SW480 (cell line): ENCODE results near the gene RPTOR.

Experiments
- DNase-seq: peaks from one replicate; pipeline ENCODE4 v3.0.0-alpha.2; 2016; ENCODE audit warnings: low spot score

The RPTOR gene

DNA sequence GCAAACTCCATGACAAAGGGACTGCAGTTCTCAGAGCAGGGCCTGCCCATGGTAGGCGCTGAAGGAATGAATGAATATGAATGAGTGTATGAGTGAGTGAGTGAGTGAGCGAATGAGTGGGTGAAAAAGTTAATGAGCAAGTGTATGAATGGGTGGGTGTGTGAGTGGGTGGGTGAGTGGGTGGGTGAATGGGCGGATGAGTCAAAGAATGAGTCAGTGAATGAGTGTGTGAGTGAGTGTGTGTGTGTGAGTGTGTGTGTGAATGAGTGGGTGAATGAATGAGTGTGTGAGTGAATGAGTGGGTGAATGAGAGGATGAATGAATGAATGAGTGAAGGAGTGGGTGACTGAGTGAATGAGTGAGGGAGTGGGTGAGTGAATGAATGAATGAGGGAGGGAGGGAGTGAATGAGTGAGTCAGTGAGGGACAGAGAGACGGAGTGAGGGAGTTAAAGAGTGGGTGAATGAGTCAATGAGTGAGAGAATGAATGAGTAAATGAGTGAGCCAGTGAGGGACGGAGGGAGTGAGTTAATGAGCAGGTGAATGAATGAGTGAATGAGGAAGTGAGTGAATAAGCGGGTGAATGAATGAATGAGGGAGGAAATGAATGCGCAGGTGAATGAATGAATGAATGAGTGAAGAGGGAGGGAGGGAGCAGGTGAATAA is 435.9 kb downstream of the RPTOR start:
- DNase-seq, result no peak

DNA sequence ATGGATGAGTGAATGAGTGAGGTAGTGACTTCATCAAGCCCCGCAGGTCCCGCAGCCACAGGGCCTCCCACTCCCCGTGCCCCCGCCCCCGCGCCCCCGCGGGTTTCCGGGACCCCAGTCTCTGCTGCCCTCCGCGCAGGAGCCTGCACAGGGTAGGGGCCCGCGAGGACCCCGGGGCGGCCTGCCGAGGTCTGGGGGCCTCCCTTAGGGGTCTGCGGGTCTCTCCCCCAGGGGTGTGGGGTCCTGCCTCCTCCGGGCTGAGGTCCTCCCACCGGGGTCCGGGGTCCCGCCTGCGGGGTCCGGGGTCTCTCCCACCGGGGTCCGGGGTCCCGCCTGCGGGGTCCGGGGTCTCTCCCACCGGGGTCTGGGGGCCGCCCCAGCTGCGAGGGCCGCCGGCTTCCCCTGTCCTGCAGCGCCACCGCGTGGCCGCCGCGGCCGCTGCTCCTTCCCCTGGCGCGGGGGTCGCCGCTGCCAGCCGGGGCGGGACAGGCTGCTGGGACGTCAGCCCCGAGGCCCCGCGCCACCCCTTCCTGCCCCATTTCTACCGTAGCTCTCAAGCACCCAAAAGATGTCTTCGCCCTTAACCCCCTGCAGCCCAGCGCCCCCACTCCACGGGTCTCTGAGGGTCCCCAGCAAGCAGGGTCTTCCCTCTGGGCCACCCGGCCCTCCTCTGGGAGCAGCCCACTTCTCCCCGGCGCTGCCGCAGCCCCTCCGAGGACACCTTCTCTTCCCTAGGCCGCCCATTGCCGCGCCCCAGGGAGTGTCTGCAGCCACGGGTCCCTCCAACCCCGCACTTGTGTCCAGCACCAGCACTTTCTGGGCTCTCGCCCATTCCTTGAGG is 436.6 kb downstream of the RPTOR start:
- no peak for DNase-seq

DNA sequence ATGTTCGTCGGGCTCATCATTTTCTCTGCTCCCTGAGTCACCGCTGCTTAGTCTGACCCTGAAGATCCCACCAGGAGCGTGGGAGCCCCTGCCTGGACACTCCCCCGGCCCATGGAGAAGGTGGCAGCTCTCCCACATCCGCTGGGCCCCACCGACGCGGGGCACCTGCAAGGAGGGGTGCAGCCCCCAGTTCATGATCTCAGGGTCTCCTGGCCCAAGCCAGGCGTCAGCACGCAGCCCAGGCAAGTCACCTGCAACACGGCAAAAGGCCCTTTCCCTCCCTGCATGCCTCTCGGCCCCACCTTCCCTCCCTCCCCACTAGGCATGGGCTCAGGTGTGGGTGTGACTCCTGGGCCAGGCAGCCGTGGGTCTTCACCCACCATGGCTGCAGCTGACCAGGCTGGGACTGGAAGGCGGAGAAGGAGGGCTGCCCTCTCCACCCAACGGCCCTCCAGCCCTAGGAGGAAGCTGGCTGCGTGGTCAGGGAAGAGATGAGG is 437.3 kb downstream of the RPTOR start:
- DNase-seq, result no peak

DNA sequence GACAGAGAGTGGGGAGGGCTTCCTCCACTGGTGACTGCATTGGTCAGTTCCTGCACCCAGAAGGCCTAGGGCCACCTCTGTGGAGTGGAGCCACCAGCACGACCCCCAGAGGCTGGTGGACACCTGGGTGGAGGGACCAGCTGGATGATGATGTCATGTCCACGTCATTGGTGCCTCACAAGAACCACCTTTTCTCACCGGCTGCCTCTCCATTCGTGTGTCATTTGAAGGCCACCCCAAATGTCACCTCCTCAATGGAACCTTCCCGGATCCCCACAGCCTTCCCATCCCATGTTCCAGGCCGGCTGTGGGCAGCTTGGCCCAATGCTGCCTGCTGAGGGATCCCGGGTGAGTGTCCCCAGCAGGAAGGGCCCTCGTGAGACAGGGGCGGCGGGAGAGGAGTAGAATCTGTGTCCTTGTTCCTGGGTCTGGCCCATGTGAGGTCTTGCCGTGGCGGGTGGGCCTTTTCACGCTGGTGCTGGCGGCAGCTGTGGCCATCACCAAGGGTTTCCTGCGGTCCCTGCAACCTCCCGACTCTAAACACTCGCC is 437.9 kb downstream of the RPTOR start:
- DNase-seq, result no peak

DNA sequence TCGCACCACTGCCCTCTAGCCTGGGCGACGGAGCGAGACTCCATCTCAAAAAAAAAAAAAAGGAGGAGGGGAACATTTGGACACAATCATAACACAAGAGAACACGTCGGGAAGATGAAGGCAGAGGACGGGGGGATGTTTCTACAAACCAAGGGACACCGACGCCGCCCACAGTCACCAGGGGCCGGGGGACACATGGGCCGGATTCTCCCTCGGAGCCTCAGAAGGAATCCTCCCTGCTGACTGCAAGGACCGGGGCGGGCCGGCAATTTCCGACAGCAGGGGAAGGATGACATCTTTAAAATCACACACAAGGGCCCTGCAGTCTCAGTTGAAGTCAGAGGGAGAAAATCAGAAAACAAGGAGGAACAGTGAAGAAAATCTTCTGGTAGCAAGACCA is 438.9 kb downstream of the RPTOR start:
- DNase-seq, result no peak

DNA sequence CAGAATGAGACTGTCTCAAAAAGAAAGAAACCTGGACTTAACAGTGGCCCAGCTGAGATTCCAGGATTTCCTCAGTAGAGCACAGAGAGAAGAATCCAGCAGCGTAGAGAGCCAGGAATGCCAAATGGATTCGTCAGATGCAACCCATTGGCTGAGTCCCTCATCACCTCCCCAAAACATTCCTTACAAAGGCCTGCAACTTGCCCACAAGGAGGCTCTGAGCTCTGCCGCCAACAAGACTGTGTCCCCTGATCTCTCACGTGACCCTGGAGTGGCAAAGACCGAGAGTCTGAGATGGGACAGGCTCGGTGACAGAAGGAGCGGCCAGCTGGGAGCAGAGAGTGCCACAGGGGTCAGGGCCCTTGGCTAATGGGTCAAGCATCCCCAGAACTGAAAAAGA is 440.1 kb downstream of the RPTOR start:
- DNase-seq, result peak; percentile 34

DNA sequence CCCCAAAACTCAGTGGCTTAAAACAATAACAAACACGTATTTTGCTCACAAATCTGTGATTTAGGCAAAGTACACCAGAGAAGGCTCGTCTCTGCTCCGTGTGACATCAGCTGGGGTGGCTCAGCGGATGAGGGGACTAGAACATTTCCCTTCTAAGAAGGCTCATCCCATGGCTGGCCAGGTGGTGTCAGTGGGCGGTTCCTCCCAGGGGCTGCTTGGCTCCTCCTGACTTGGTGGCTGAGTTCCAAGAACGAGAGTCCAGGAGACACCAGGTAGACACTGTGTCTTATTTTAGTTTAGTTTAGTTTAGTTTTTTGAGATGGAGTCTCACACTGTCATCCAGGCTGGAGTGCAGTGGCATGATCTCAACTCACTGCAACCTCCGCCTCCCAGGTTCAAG is 441.4 kb downstream of the RPTOR start:
- DNase-seq, result no peak

DNA sequence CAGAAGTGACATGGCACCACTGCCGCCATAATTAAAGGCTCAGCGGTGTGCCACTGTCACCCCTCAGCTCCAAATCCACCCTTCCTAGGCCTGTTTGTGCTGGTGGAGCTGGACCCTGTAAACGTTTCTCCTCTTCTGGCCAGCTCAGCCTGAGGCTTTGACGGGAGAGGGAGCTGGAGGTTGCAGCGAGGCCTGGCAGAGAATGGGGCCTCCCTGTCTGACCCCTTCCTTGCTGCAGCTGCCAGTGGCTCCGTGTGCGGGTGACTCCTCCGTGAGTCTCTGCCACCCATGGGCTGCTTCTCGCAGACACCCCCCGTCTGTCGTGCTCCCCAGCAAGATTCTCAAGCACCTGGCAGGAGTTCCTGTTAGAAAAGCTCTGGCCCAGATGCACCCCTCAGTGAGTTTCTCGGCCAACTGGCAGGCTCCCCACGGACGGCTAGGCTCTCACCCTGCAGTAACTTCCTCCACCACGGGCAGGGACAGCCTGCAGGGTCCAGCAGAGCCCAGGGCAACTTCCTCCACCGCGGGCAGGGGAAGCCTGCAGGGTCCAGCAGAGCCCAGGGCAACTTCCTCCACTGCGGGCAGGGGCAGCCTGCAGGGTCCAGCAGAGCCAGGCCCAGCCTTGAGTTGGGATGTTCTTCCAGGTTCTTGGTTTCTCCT is 442.3 kb downstream of the RPTOR start:
- DNase-seq, result no peak

DNA sequence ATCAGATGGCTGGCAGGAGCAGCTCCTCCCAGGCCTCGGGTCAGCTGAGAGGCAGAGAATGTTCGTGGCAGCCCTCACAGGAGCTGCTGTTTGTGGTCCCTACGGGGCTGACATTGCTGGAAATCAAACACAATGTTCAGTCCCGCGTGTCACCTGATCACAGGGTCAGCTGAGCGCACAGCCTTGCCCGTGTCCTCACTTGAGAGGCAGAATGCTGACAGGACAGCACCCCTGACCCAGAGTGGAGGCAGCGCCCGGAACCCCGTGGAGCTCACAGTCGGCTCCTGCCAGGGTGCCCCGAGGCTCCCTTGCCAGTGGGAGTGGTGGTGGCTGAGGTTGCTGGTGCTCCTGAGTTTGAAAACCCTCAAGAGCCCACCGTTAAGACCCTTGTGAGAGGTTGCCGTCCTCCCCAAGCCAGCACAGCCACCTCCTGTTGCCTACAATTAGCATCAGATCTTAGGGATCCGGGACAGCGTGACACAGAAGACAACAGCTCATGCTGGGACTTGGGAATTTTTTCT is 443.4 kb downstream of the RPTOR start:
- DNase-seq, result no peak

DNA sequence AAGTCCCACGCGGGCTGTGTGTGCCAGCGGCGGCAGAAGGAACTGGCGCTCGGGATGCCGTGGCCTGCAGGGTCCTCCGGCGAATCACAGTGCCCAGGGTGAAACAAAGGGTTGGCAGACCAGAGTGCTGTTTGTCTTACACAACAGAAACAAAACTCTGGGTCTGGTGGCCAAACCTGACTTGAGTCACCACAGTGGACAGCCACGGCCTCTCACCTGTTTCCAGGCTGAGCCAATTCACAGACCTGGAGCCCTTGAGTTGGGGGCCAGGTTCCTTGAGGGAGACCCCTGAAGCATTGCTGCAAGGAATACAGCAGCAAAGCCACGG is 444.9 kb downstream of the RPTOR start:
- no peak for DNase-seq

DNA sequence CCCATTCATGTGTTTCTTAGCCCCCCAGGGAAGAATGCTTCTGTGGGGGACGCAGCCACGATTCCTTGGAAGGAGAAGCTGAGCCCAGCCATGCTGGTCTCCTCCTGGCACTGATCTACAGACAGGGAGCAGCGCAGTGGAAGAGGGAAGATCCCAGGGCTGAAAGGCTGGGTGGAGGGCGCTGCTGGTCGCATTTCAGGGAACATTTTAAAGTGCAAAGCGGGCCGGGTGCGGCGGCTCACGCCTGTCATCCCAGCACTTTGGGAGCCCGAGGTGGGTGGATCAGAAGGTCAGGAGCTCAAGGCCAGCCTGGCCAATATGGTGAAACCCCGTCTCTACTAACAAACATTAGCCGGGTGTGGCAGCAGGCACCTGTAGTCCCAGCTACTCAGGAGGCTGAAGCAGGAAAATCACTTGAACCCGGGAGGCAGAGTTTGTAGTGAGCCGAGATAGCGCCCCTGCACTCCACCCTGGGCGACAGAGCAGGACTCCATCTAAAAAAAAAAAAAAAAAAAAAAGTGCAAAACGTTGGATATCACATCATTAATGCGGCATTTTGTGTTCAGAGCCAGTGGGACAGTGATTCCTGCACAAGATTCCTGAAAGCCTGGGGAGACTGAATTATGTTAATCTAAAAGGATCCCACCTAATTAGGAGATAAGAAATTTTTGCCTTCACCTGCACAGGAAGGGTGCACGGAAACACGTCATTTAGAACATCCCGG is 446.4 kb downstream of the RPTOR start:
- DNase-seq, result no peak

DNA sequence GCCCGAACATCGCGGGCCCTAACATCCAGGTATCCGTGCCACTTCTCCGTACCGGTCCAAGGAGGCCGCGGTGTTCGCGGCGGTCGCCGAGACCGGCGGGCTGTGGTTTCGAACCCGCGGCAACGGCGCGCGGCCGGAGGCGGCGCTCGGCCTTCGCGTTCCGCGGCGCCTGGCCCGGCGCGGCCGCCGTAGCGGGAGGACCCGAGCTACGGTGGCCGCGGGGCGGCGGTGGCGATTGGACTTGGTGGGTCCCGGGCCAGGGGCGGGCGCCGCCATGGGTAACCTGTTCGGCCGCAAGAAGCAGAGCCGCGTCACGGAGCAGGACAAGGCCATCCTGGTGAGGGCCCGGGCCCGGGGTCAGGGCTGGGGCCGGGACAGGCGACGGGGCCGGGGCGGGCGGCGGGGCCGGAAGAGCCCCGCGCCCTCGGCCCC is 447.0 kb downstream of the RPTOR start, which contains the start of gene CHMP6:
Gene CHMP6 (plus strand): TSS at position 197 of the 432 bp plus-strand sequence. CDS start 78 bp downstream, at position 275.
- peak; percentile 60 for DNase-seq

DNA sequence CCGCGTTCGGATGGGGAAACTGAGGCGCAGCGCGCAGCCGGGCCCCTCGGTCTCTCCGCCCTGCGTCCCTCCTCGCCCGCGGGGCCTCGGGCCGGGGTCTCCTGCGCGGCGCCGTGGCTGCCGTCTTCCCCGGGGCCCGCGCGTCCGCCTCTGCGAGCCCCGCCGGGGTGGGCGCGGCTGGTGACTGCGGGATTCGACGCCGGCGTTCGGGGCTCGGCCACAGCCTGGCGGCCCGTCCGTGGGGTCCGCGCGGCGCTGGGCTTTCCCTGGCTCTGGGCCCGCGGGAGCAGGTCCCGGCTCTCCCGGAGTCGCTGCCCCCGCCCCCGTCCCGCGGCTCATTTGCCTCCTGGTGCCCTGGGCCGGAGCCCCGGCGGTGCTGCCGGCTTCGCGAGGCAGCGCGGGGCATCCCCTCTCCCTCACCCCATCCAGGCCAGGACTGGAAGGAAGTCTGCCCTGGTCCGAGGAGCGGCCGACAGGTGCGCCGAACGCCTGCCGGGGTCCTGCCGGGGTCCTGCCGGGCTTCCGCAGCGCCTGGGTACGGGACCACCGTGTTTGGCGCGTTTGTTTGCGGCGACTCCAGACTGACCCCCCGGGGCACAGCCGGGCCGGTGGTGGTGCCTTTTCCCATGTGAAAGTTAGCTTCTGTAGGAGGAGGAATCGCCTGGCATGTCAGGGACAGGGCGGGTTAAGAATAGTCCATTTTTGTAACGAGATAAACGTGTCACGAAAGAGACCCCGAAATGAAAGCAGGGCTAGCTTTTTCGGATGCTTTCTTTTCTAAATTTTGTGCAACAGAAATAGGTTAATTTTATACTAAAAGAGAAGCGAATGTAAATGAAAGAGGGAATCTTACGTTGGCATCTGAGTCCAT is 447.7 kb downstream of the RPTOR start:
- DNase-seq, result no peak

DNA sequence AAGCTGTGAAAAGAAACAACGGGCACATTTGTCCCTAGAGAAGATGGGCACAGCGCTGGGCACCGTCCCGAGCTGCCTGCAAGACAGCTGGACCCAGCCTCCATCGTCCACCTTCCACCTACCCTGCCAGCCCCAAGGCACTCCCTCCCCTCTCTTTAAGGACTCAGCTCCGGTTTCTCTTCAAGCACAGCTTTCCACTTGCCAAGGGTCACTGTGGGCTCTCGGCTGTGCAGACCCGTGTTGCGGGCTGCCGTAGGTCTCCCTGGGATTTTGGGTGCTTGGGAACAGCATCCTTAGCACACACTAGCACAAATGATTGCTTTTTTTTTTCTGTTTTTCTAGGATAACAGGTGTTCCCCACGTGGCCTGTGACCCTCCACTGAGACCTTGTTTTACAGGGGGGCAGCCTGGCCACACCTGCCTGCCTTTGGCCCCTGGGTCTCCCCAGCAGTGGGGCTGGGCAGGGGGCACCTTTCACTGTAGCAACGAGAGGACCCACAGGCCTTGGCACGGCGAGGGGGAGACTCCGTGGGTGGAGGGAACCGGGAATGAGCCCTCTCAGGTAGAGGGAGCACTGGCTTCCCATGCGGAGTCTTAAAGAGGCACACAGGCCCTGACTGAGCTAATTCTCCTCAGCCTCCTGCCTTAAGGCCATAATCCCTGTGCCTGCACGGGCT is 448.4 kb downstream of the RPTOR start:
- no peak for DNase-seq

DNA sequence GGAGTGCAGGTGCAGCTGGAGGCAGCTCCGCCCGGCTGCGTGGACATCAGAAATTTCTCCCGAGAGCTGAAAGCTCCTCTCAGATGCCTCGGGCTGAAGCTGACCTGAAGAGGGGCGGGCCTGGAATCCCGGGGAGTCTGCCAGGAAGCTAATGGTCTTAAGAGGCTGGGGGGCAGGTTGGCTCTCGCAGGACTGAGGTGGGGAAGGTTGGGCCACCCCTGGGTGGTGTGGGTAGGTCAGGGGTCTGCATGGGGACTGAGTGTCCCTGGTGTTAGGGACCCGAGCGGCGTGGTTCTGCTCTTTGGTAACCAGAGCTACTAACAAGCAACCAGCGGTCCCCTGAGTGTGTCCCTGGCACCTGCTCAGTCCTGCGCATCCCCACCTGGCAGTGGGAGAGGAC is 450.5 kb downstream of the RPTOR start:
- no peak for DNase-seq

DNA sequence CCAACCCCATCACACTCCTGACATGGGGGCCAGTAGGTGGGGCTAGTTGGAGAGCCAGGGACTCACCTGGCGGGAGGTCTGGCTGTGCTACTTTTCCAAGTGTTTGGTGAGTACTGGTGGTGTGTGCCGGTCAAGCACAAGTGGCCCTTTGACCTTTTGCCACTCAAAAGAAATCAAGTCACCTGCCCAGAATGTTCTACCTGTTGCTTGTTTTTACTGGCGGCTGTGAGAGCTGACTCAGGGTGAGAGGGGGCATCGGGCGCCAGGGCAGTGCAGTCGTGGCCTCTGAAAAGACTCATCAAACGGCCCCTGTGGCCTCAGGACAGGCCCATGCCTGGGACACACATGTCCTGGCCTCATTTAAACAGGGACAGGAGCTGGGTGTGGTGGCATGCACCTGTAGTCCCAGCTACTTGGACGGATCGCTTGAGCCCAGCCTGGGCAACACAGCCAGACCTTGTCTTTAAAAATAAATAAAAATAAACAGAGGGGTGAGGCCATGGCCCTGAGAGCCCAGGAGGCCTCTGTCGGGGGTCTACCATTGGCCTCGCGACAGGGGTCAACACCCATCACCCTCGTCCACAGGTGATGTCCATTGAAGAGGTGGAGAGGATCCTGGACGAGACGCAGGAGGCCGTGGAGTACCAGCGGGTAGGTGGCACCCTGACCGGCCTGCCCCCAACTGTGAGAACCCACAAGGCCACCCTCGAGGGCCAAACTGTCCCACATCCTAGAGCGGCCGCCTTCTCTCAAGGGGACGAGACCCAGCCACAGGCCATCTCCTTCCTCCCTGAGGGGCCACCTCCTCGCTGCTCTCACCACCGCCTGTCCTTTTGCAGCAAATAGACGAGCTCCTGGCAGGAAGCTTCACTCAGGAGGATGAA is 452.0 kb downstream of the RPTOR start:
- no peak for DNase-seq

DNA sequence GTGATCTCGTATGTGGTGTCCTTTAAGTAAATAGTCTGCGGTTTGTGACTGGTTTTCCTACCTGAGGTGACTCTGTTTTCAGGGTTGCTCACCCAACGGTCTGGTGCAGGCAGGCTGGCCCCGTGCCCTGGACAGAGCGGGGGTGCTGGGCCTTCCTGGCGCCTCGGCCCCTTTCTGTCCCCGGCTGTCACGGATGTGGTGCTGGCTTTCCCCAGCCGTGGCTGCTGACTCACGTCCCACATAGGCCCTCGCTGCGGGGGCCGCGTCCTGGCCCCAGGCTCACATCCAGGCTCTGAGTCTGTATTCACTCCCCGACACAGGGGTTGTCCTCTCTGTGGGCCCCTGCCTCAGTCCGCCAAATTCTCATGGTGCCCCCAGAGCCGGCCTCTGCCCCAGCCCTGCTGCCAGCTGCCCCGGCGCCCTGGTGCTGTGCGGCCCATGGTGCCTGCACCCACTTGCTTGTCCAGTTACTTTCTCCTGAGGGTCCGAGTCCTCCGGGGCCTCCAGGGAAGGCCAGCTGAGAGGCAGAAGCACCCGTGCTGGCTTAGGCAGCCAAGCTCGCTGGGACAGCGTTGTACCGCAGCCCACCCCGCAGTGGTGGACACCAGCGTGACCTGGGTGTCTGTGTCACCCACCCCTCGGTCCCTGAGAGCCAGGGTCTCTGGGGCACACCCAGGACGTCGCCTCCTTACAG is 452.9 kb downstream of the RPTOR start:
- DNase-seq, result no peak

DNA sequence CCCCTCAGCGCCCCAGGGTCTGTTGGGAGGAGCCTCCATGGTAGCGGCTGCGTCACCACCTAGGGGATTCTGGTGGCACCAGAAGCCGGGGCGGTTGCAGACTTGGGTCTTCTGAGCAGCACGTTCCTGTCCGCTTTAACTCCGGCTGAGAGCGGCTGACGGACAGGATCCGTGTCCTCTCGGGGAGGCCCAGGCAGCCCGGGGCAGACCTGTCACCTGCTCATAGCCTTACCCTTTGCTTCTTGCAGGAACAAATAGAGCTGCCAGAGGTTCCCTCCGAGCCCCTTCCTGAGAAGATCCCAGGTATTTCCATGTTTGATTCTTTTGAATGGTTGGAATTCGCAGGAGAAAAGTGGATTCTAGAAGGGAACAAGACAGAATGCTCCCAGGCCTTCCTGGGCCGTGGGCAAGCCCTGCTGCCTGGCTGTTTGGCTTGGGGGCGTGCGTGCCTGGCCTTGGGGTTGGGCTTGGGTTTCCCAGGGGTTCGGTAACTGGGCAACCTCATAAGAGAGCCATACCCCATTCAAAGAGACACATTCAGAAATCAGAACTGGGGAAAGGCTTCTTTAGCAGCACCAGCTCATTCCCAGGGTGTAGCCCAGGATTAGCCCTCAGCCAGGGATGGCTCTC is 453.6 kb downstream of the RPTOR start:
- DNase-seq, result no peak
